Measurements from ENCODE around the gene MAN1A1. TPM values are rescaled to one million over a fixed set of nuclear protein-coding genes. Genes with fewer than 3 reads are reported as not detected.

MAN1A1 gene
- polyA plus RNA-seq, 1 experiment = 27.5 TPM

GRCh38 chr6:119237177-119237715, 112.3 kb downstream of the MAN1A1 start:
- POLR2A ChIA-PET = no interaction called here
- no peaks in the 10 kb centered on the region for H3K9me3 ChIP-seq (ENCODE audit: control insufficient read depth, insufficient read depth, low read length)
- no peak overlapping the region for H3K27ac ChIP-seq (ENCODE audit: low read depth, low read length)
- no peak for TF ChIP-seq CTCF (IDR thresholded peaks at IDR 0.05; ENCODE audit: low read depth, low read length)
- DNase-seq (ENCODE audit: low read depth, low spot score) = no peak
- CTCF ChIA-PET = no interaction called here
- no peak overlapping the region for H3K4me3 ChIP-seq (ENCODE audit: low read depth, low read length)
- no peaks in the 10 kb centered on the region for H3K27me3 ChIP-seq (ENCODE audit: control insufficient read depth, insufficient read depth, low read length)

GRCh38 chr6:119234941-119235340, 114.6 kb downstream of the MAN1A1 start:
- Histone ChIP-seq H3K27me3 (ENCODE audit: control insufficient read depth, insufficient read depth, low read length) (no peaks in the 10 kb centered on the region), H3K4me3 (ENCODE audit: low read depth, low read length) (no peak overlapping the region), H3K9me3 (ENCODE audit: control insufficient read depth, insufficient read depth, low read length) (no peaks in the 10 kb centered on the region), H3K27ac (ENCODE audit: low read depth, low read length) (no peak overlapping the region)
- no peak for DNase-seq (ENCODE audit: low read depth, low spot score)
- no peak for TF ChIP-seq CTCF (IDR thresholded peaks at IDR 0.05; ENCODE audit: low read depth, low read length)
- ChIA-PET POLR2A (no interaction called here), CTCF (no interaction called here)

- H3K27ac ChIP-seq (ENCODE audit: low read depth, low read length) = no peak overlapping the region
- POLR2A ChIA-PET = no interaction called here
- DNase-seq (ENCODE audit: low read depth, low spot score) = no peak
- H3K27me3 ChIP-seq (ENCODE audit: control insufficient read depth, insufficient read depth, low read length) = no peaks in the 10 kb centered on the region
- TF ChIP-seq CTCF (IDR thresholded peaks at IDR 0.05; ENCODE audit: low read depth, low read length) = no peak
- no peaks in the 10 kb centered on the region for H3K9me3 ChIP-seq (ENCODE audit: control insufficient read depth, insufficient read depth, low read length)
- CTCF ChIA-PET = no interaction called here
- no peak overlapping the region for H3K4me3 ChIP-seq (ENCODE audit: low read depth, low read length)
Observed at GRCh38 chr6:119234457-119234856, 115.1 kb downstream of the MAN1A1 start.

GRCh38 chr6:119233312-119233984, 116.1 kb downstream of the MAN1A1 start:
- CTCF ChIA-PET = no interaction called here
- DNase-seq (ENCODE audit: low read depth, low spot score) = no peak
- Histone ChIP-seq H3K4me3 (ENCODE audit: low read depth, low read length) (no peak overlapping the region), H3K27ac (ENCODE audit: low read depth, low read length) (no peak overlapping the region), H3K27me3 (ENCODE audit: control insufficient read depth, insufficient read depth, low read length) (no peaks in the 10 kb centered on the region), H3K9me3 (ENCODE audit: control insufficient read depth, insufficient read depth, low read length) (no peaks in the 10 kb centered on the region)
- no peak for TF ChIP-seq CTCF (IDR thresholded peaks at IDR 0.05; ENCODE audit: low read depth, low read length)
- POLR2A ChIA-PET = no interaction called here

DNA sequence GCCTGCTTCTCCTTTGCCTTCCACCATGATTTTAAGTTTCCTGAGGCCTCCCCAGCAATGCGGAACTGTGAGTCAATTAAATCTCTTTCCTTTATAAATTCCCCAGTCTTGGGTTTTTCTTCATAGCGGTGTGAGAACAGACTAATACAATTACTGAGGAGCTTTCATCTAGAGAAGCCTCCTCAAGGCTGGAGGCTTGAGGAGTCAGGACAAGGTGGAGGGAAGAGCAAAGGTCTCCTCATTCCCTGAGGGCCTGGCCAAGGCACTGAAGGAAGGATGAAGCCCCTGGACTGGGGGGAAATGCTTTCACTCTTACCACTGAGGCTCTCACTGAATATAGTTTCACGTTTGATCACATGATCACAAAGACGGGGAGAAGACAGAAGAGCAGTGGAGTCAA, 118.2 kb downstream of the MAN1A1 start:
- Histone ChIP-seq H3K9me3 (ENCODE audit: control insufficient read depth, insufficient read depth, low read length) (no peaks in the 10 kb centered on the region), H3K27me3 (ENCODE audit: control insufficient read depth, insufficient read depth, low read length) (no peaks in the 10 kb centered on the region), H3K4me3 (ENCODE audit: low read depth, low read length) (no peak overlapping the region), H3K27ac (ENCODE audit: low read depth, low read length) (no peak overlapping the region)
- ChIA-PET POLR2A (no interaction called here), CTCF (interaction anchor here (0.9 kb wide), 1 partner anchor 12 kb away, joined by 3 read pairs; no protein-coding TSS in a partner anchor)
- no peak for DNase-seq (ENCODE audit: low read depth, low spot score)
- TF ChIP-seq CTCF (IDR thresholded peaks at IDR 0.05; ENCODE audit: low read depth, low read length) = no peak
